IMR-90 (cell line): ENCODE results near the gene FAM111A. TPM values are rescaled to one million over a fixed set of nuclear protein-coding genes. Genes with fewer than 3 reads are reported as not detected.

Experiments used
- ATAC-seq: fragments of 200-7000 bp; cut with Tn5 transposase; 2 replicates; pipeline ENCODE4 v1.9.1; 2020; ENCODE audit warnings: low read depth, mild to moderate bottlenecking, moderate library complexity
- BruUV-seq: library from RNA; stranded (reverse); fragments of 400-500 nt; replicated peaks from 2 replicates; lab custom pipeline; 2021; lab: Mats Ljungman, UMichigan
- CTCF ChIA-PET: fragments of 300-600 bp; formaldehyde crosslinking; extraction: SDS; loops from one replicate; lab custom pipeline; 2021; ENCODE audit warnings: antibody characterized with exemption; lab: Yijun Ruan, JAX
- POLR2A ChIA-PET: fragments of 300-600 bp; sonication (Branson Sonifier 250); formaldehyde crosslinking; loops from one replicate; lab custom pipeline; 2022; ENCODE audit warnings: antibody characterized with exemption; ENCODE audit not compliant: unreplicated experiment; lab: Charles Lee
- DNase-seq: peaks from one replicate; pipeline ENCODE4 v3.0.0; 2013
- H2AFZ ChIP-seq: replicated peaks from 2 replicates; pipeline ENCODE3; 2013; ENCODE audit warnings: low read length, mild to moderate bottlenecking; ENCODE audit not compliant: poor library complexity
- H2AK5ac ChIP-seq: 2 replicates; pipeline ENCODE4 v1.6.1; 2013; ENCODE audit warnings: low read depth, low read length, inconsistent platforms
- H2AK9ac ChIP-seq: replicated peaks from 2 replicates; pipeline ENCODE3; 2013; ENCODE audit warnings: mild to moderate bottlenecking, low read depth, low read length, moderate library complexity; ENCODE audit not compliant: poor library complexity
- H2BK120ac ChIP-seq: 2 replicates; pipeline ENCODE4 v1.6.1; 2013; ENCODE audit warnings: low read depth, low read length, inconsistent platforms
- H2BK15ac ChIP-seq: 3 replicates; pipeline ENCODE4 v1.6.1; 2013; ENCODE audit warnings: low read depth, low read length, inconsistent platforms
- H2BK20ac ChIP-seq: 2 replicates; pipeline ENCODE4 v1.6.1; 2013; ENCODE audit warnings: low read depth, mild to moderate bottlenecking, inconsistent platforms, low read length, moderate library complexity
- H2BK5ac ChIP-seq: 2 replicates; pipeline ENCODE4 v1.6.1; 2013; ENCODE audit warnings: mild to moderate bottlenecking, low read depth, low read length, inconsistent platforms; ENCODE audit not compliant: poor library complexity, severe bottlenecking
- H3K14ac ChIP-seq: replicated peaks from 2 replicates; pipeline ENCODE4 v1.6.1; 2013; ENCODE audit warnings: low read depth, low read length, inconsistent platforms
- H3K18ac ChIP-seq: 2 replicates; pipeline ENCODE4 v1.6.1; 2013; ENCODE audit warnings: low read depth, low read length, control low read depth
- H3K23ac ChIP-seq: 2 replicates; pipeline ENCODE4 v1.6.1; 2013; ENCODE audit warnings: low read depth, low read length, inconsistent platforms
- H3K27ac ChIP-seq: 2 replicates; pipeline ENCODE4 v1.5.1; 2013; ENCODE audit warnings: mild to moderate bottlenecking, control low read depth, low read length; ENCODE audit not compliant: insufficient read depth
- H3K27me3 ChIP-seq: 2 replicates; pipeline ENCODE4 v1.6.1; 2013; ENCODE audit warnings: low read length; ENCODE audit not compliant: control insufficient read depth, insufficient read depth
- H3K36me3 ChIP-seq: 2 replicates; pipeline ENCODE4 v1.6.1; 2013; ENCODE audit warnings: low read length, mixed read lengths; ENCODE audit not compliant: control insufficient read depth, insufficient read depth
- H3K4ac ChIP-seq: 2 replicates; pipeline ENCODE4 v1.6.1; 2013; ENCODE audit warnings: low read depth, low read length, inconsistent platforms
- H3K4me1 ChIP-seq: 2 replicates; pipeline ENCODE4 v1.6.1; 2013; ENCODE audit warnings: low read length, mixed read lengths; ENCODE audit not compliant: control insufficient read depth, insufficient read depth
- H3K4me2 ChIP-seq: 2 replicates; pipeline ENCODE4 v1.6.1; 2013; ENCODE audit warnings: low read depth, mild to moderate bottlenecking, control low read depth, low read length, moderate library complexity
- H3K4me3 ChIP-seq: 2 replicates; pipeline ENCODE4 v1.5.1; 2013; ENCODE audit warnings: low read depth, mild to moderate bottlenecking, control low read depth, low read length, moderate library complexity; ENCODE audit not compliant: insufficient read depth
- H3K56ac ChIP-seq: 2 replicates; pipeline ENCODE4 v1.6.1; 2013; ENCODE audit warnings: low read length, inconsistent platforms; ENCODE audit not compliant: insufficient read depth; ENCODE audit errors: extremely low read depth
- H3K79me1 ChIP-seq, 2 experiments: 2 replicates each; pipeline ENCODE4 v1.6.1; 2013; ENCODE audit warnings: low read length in 2 of 2, inconsistent platforms in 1 of 2, low read depth in 1 of 2
- H3K9ac ChIP-seq: 2 replicates; pipeline ENCODE4 v1.6.1; 2013; ENCODE audit warnings: low read depth, low read length, control low read depth
- H3K9me1 ChIP-seq: 2 replicates; pipeline ENCODE4 v1.6.1; 2013; ENCODE audit warnings: low read length, inconsistent platforms; ENCODE audit not compliant: insufficient read depth
- H3K9me3 ChIP-seq: 2 replicates; pipeline ENCODE4 v1.6.1; 2013; ENCODE audit warnings: low read length; ENCODE audit not compliant: control insufficient read depth, insufficient read depth
- H4K20me1 ChIP-seq: 2 replicates; pipeline ENCODE4 v1.6.1; 2013; ENCODE audit warnings: low read length, inconsistent platforms; ENCODE audit not compliant: insufficient read depth
- H4K5ac ChIP-seq: 2 replicates; pipeline ENCODE4 v1.6.1; 2013; ENCODE audit warnings: mild to moderate bottlenecking, low read depth, low read length, control low read depth
- H4K8ac ChIP-seq, 2 experiments: 2 replicates each; pipeline ENCODE4 v1.6.1; 2013; ENCODE audit warnings: low read depth in 2 of 2, low read length in 2 of 2, control low read depth in 1 of 2, inconsistent platforms in 1 of 2
- H4K91ac ChIP-seq: 2 replicates; pipeline ENCODE4 v1.6.1; 2013; ENCODE audit warnings: low read depth, low read length, inconsistent platforms; ENCODE audit not compliant: insufficient read depth
- FOS ChIP-seq: fragments of 150-350 bp; IDR thresholded peaks from 2 replicates; pipeline ENCODE4 v1.6.1; 2016; ENCODE audit warnings: low read depth, low read length
- MAZ ChIP-seq: IDR thresholded peaks from 2 replicates; pipeline ENCODE4 v1.6.1; 2012; ENCODE audit warnings: low read depth, mild to moderate bottlenecking, low read length, improper control_type of control experiment, moderate library complexity, borderline replicate concordance
- POLR2A ChIP-seq: IDR thresholded peaks from 2 replicates; pipeline ENCODE4 v1.6.1; 2012; ENCODE audit warnings: mild to moderate bottlenecking, low read depth, low read length
- RCOR1 ChIP-seq: IDR thresholded peaks from 2 replicates; pipeline ENCODE4 v1.6.1; 2012; ENCODE audit warnings: mild to moderate bottlenecking, low read length, improper control_type of control experiment; ENCODE audit not compliant: insufficient replicate concordance
- SMC3 ChIP-seq: fragments of 150-350 bp; IDR thresholded peaks from 2 replicates; pipeline ENCODE4 v1.6.1; 2016; ENCODE audit warnings: low read depth, mild to moderate bottlenecking, antibody characterized with exemption, low read length, moderate library complexity
- WGBS, 2 experiments: methylation state at CpG; one replicate each; pipeline versions ENCODE4 v1.1.5 to v1.1.7; 2013; ENCODE audit warnings: missing lambda C conversion rate in 2 of 2; ENCODE audit not compliant: insufficient read length in 1 of 2; ENCODE audit errors: extremely low coverage in 2 of 2; 5-methylcytosine and 5-hydroxymethylcytosine counted together
- dilution Hi-C: fragments of 300-500 bp; cut with HindIII; formaldehyde crosslinking; loops from one replicate; pipeline ENCODE4 v1.14.3; 2018; ENCODE audit warnings: low sequenced_read_pairs; ENCODE audit not compliant: unreplicated experiment
- in situ Hi-C: fragments of 300-500 bp; cut with MboI; formaldehyde crosslinking; loops from 3 replicates; pipeline ENCODE4 v1.14.3; 2019; ENCODE audit warnings: low sequenced_read_pairs, inconsistent platforms, mixed read lengths
- intact Hi-C: fragments of 100-400 bp; cut with micrococcal nuclease; formaldehyde crosslinking; loops from 2 replicates; pipeline ENCODE4 v1.10.0; 2022
- polyA plus RNA-seq, 3 experiments: library from polyadenylated mRNA; depleted of rRNA; stranded (reverse); fragments of >200 nt; gene quantifications; 2 replicates each; pipeline ENCODE4 v1.2.3, GENCODE V29; 2012; ENCODE audit warnings: low replicate concordance in 1 of 3
- total RNA-seq: library from RNA; depleted of rRNA; stranded (reverse); fragments of >200 nt; gene quantifications from 2 replicates; pipeline ENCODE4 v1.2.3, GENCODE V29; 2012

Gene FAM111A
- total and polyA plus RNA-seq, 2 of the 4 experiments (the other 2 are of a cell fraction): 19.9 to 36.4 TPM

GRCh38 chr11:59141191-59141590, 1.5 kb upstream of the FAM111A start:
- Histone ChIP-seq H3K4me3 (no peak overlapping the region), H4K8ac (peak overlapping the region in 1 of 2 experiments; percentile 56; a peak in 1 of 4 replicates), H3K4me2 (no peak overlapping the region)

More at GRCh38 chr11:59141191-59141590, 1.5 kb upstream of the FAM111A start:
- Histone ChIP-seq H2AK5ac (peak overlapping the region; percentile 74; the same call in 1 of the 2 replicates), H2AK9ac (no peak overlapping the region), H4K5ac (no peak overlapping the region), H3K56ac (no peak overlapping the region), H2BK20ac (peak overlapping the region; percentile 66), H3K4ac (peak overlapping the region; percentile 42; the same call in 1 of the 2 replicates), H3K9me1 (no peaks in the 10 kb centered on the region), H3K36me3 (peaks cover 1% of the 10 kb centered on the region; the same call in 1 of the 2 replicates), H3K14ac (peak overlapping the region; percentile 47), H3K79me1 (peaks cover 3 to 15% of the 10 kb centered on the region in 2 experiments), H3K27ac (no peak overlapping the region), H4K20me1 (no peaks in the 10 kb centered on the region), H3K23ac (0 out of 2 replicates have a peak overlapping the region, but pooled peaks have one; percentile 40), H3K27me3 (no peaks in the 10 kb centered on the region), H2BK120ac (peak overlapping the region; percentile 32; the same call in 1 of the 2 replicates), H2BK15ac (peak overlapping the region; percentile 43; the same call in 1 of the 3 replicates), H4K91ac (no peak overlapping the region), H3K4me1 (peaks cover 3% of the 10 kb centered on the region), H3K18ac (no peak overlapping the region), H2BK5ac (peak overlapping the region; percentile 67), H2AFZ (no peak overlapping the region), H3K9me3 (no peaks in the 10 kb centered on the region), H3K9ac (no peak overlapping the region)
- no peak for ATAC-seq
- no peak for DNase-seq
- ChIA-PET POLR2A (no interaction called here), CTCF (interaction anchor here (1.1 to 2.1 kb wide), 3 partner anchors 17 to 214 kb away, joined by 3 to 13 read pairs (median 9); no protein-coding TSS in a partner anchor)
- TF ChIP-seq POLR2A: no peak
- TF ChIP-seq MAZ: no peak
- TF ChIP-seq RCOR1: no peak
- no peak for TF ChIP-seq FOS
- no peak for TF ChIP-seq SMC3
- no TSS peak for BruUV-seq
- no CpG with 5 or more reads among the region's 4 CpGs for WGBS, 2 experiments
- intact Hi-C loops: loop anchor here (5.0 kb wide), 1 partner anchor 564 kb away; the partner anchor contains the start of genes LPXN and ZFP91
- dilution Hi-C loops: no loop called here
- in situ Hi-C loops: no loop called here
